Activated CD8-positive, alpha-beta memory T cell treated with anti-CD3 and anti-CD28 coated beads, Interleukin-2, amount 50 U/mL, for 24 hours (primary cell): ENCODE measurements around the gene SCAI.
"Not testable (repeated sequence)": the region's sequence is repeated elsewhere in the genome, so short reads cannot be mapped to it uniquely, and the experiment has no call there.

Experiments used
- DNase-seq: peaks from one replicate; pipeline ENCODE4 v3.0.0-alpha.2; 2020; ENCODE audit errors: extremely low read depth

Gene SCAI

GRCh38 chr9:124947727-124948391 lies 195.5 kb downstream of the SCAI start:
- DNase-seq: no peak

- no peak for DNase-seq
These were observed 197.2 kb downstream of the SCAI start for GRCh38 chr9:124946167-124946566.

- DNase-seq: peak; percentile 21
These were observed 201.4 kb downstream of the SCAI start for GRCh38 chr9:124941679-124942561.

- DNase-seq: peak; percentile 72
These were observed 202.2 kb downstream of the SCAI start, which contains the start of gene GOLGA1 for GRCh38 chr9:124940894-124941678. Gene GOLGA1 (minus strand): TSS chr9:124941083. CDS start chr9:124938711, 2,372 bp downstream.

- DNase-seq: no peak
These were observed 202.8 kb downstream of the SCAI start for GRCh38 chr9:124940521-124940893.

GRCh38 chr9:124939944-124940343 lies 203.4 kb downstream of the SCAI start:
- DNase-seq: no peak

GRCh38 chr9:124934290-124934689 lies 209.0 kb downstream of the SCAI start:
- no peak for DNase-seq

- no peak for DNase-seq
These were observed 211.0 kb downstream of the SCAI start for GRCh38 chr9:124932333-124932732.

GRCh38 chr9:124929464-124929863 lies 213.9 kb downstream of the SCAI start:
- no peak for DNase-seq

GRCh38 chr9:124928116-124928515 lies 215.2 kb downstream of the SCAI start:
- DNase-seq: no peak

- DNase-seq: not testable (repeated sequence)
These were observed 222.9 kb downstream of the SCAI start for GRCh38 chr9:124920394-124920793.

GRCh38 chr9:124914753-124915405 lies 228.4 kb downstream of the SCAI start:
- no peak for DNase-seq

- no peak for DNase-seq
These were observed 229.9 kb downstream of the SCAI start for GRCh38 chr9:124913378-124913777.

- no peak for DNase-seq
These were observed 231.6 kb downstream of the SCAI start for GRCh38 chr9:124911766-124912165.

- no peak for DNase-seq
These were observed 235.2 kb downstream of the SCAI start for GRCh38 chr9:124908098-124908497.

- DNase-seq: no peak
These were observed 236.4 kb downstream of the SCAI start for GRCh38 chr9:124906966-124907365.

GRCh38 chr9:124899845-124900244 lies 243.5 kb downstream of the SCAI start:
- no peak for DNase-seq

GRCh38 chr9:124897570-124898460 lies 245.5 kb downstream of the SCAI start:
- DNase-seq: no peak

- DNase-seq: no peak
These were observed 248.6 kb downstream of the SCAI start for GRCh38 chr9:124894741-124895170.

- no peak for DNase-seq
These were observed 249.1 kb downstream of the SCAI start for GRCh38 chr9:124894035-124894740.
